ENCODE measurements around the gene TSPAN19. TPM values are rescaled to one million over a fixed set of nuclear protein-coding genes. Genes with fewer than 3 reads are reported as not detected.
A peak's percentile ranks its signal among the peaks of the same experiment; 100 is the strongest.

The TSPAN19 gene
- total and polyA plus RNA-seq, 5 donors, result 0.07 to 0.85 TPM; not detected in 3

- WGBS, result 63% methylated on average over 2 of the region's 2 CpGs
- no peaks in the 10 kb centered on the region for H3K4me1 ChIP-seq (ENCODE audit: control insufficient read depth, insufficient read depth, low read length)
- ATAC-seq (no peak), DNase-seq (no peak)
- H3K27me3 ChIP-seq (ENCODE audit: control insufficient read depth, insufficient read depth), result no peaks in the 10 kb centered on the region
- no peak overlapping the region for H3K27ac ChIP-seq (ENCODE audit: low read length)
- intact Hi-C loops (cut with DNase I), result no loop called here
- no peak overlapping the region for H3K4me3 ChIP-seq (ENCODE audit: low read length)
- no peaks in the 10 kb centered on the region for H3K9me3 ChIP-seq (ENCODE audit: control insufficient read depth, low read length)
Observed at GRCh38 chr12:85000729-85001128, 35.3 kb downstream of the TSPAN19 start.

- H3K27ac ChIP-seq (ENCODE audit: low read length), result no peak overlapping the region
- DNase-seq (no peak), ATAC-seq (no peak)
- peaks cover 1% of the 10 kb centered on the region for H3K9me3 ChIP-seq (ENCODE audit: control insufficient read depth, low read length)
- intact Hi-C loops (cut with DNase I), result no loop called here
- no peaks in the 10 kb centered on the region for H3K27me3 ChIP-seq (ENCODE audit: control insufficient read depth, insufficient read depth)
- H3K4me1 ChIP-seq (ENCODE audit: control insufficient read depth, insufficient read depth, low read length), result no peaks in the 10 kb centered on the region
- no peak overlapping the region for H3K4me3 ChIP-seq (ENCODE audit: low read length)
Observed at GRCh38 chr12:84998341-84998740, 37.7 kb downstream of the TSPAN19 start.

- H3K9me3 ChIP-seq (ENCODE audit: control insufficient read depth, low read length), result peaks cover 1% of the 10 kb centered on the region
- no peak for ATAC-seq
- DNase-seq, result no peak
- H3K27ac ChIP-seq (ENCODE audit: low read length), result no peak overlapping the region
- intact Hi-C loops (cut with DNase I), result no loop called here
- no peaks in the 10 kb centered on the region for H3K27me3 ChIP-seq (ENCODE audit: control insufficient read depth, insufficient read depth)
- no peaks in the 10 kb centered on the region for H3K4me1 ChIP-seq (ENCODE audit: control insufficient read depth, insufficient read depth, low read length)
- WGBS, result 78% methylated on average over 1 of the region's 1 CpG
- no peak overlapping the region for H3K4me3 ChIP-seq (ENCODE audit: low read length)
Observed at GRCh38 chr12:84996759-84997158, 39.3 kb downstream of the TSPAN19 start.

GRCh38 chr12:84995641-84996040 is 40.4 kb downstream of the TSPAN19 start:
- WGBS, result 79% methylated on average over 2 of the region's 2 CpGs
- Histone ChIP-seq H3K4me3 (ENCODE audit: low read length) (no peak overlapping the region), H3K27me3 (ENCODE audit: control insufficient read depth, insufficient read depth) (no peaks in the 10 kb centered on the region), H3K9me3 (ENCODE audit: control insufficient read depth, low read length) (peaks cover 1% of the 10 kb centered on the region), H3K27ac (ENCODE audit: low read length) (no peak overlapping the region), H3K4me1 (ENCODE audit: control insufficient read depth, insufficient read depth, low read length) (no peaks in the 10 kb centered on the region)
- no peak for ATAC-seq
- intact Hi-C loops (cut with DNase I), result no loop called here
- DNase-seq, result no peak

- Histone ChIP-seq H3K4me3 (ENCODE audit: low read length) (no peak overlapping the region), H3K4me1 (ENCODE audit: control insufficient read depth, insufficient read depth, low read length) (no peaks in the 10 kb centered on the region), H3K27ac (ENCODE audit: low read length) (no peak overlapping the region), H3K9me3 (ENCODE audit: control insufficient read depth, low read length) (peaks cover 1% of the 10 kb centered on the region), H3K27me3 (ENCODE audit: control insufficient read depth, insufficient read depth) (no peaks in the 10 kb centered on the region)
- intact Hi-C loops (cut with DNase I), result no loop called here
- DNase-seq, result no peak
- no peak for ATAC-seq
Observed at GRCh38 chr12:84994426-84994825, 41.7 kb downstream of the TSPAN19 start.

GRCh38 chr12:84986586-84986985 is 49.5 kb downstream of the TSPAN19 start:
- intact Hi-C loops (cut with DNase I), result no loop called here
- ATAC-seq (no peak), DNase-seq (no peak)
- no peaks in the 10 kb centered on the region for H3K9me3 ChIP-seq (ENCODE audit: control insufficient read depth, low read length)
- H3K27me3 ChIP-seq (ENCODE audit: control insufficient read depth, insufficient read depth), result no peaks in the 10 kb centered on the region
- no peak overlapping the region for H3K4me3 ChIP-seq (ENCODE audit: low read length)
- no peaks in the 10 kb centered on the region for H3K4me1 ChIP-seq (ENCODE audit: control insufficient read depth, insufficient read depth, low read length)
- WGBS, result 51% methylated on average over 3 of the region's 3 CpGs
- no peak overlapping the region for H3K27ac ChIP-seq (ENCODE audit: low read length)

GRCh38 chr12:84986117-84986516 is 50.0 kb downstream of the TSPAN19 start:
- 65% methylated on average over 2 of the region's 2 CpGs for WGBS
- intact Hi-C loops (cut with DNase I), result no loop called here
- H3K4me3 ChIP-seq (ENCODE audit: low read length), result no peak overlapping the region
- H3K9me3 ChIP-seq (ENCODE audit: control insufficient read depth, low read length), result no peaks in the 10 kb centered on the region
- DNase-seq (no peak), ATAC-seq (no peak)
- H3K4me1 ChIP-seq (ENCODE audit: control insufficient read depth, insufficient read depth, low read length), result no peaks in the 10 kb centered on the region
- no peaks in the 10 kb centered on the region for H3K27me3 ChIP-seq (ENCODE audit: control insufficient read depth, insufficient read depth)
- no peak overlapping the region for H3K27ac ChIP-seq (ENCODE audit: low read length)

- ATAC-seq, result no peak
- H3K27me3 ChIP-seq (ENCODE audit: control insufficient read depth, insufficient read depth), result no peaks in the 10 kb centered on the region
- H3K4me3 ChIP-seq (ENCODE audit: low read length), result no peak overlapping the region
- H3K9me3 ChIP-seq (ENCODE audit: control insufficient read depth, low read length), result no peaks in the 10 kb centered on the region
- H3K4me1 ChIP-seq (ENCODE audit: control insufficient read depth, insufficient read depth, low read length), result no peaks in the 10 kb centered on the region
- intact Hi-C loops (cut with DNase I), result no loop called here
- DNase-seq, result no peak
- WGBS, result 47% methylated on average over 3 of the region's 3 CpGs
- H3K27ac ChIP-seq (ENCODE audit: low read length), result no peak overlapping the region
Observed at GRCh38 chr12:84983289-84983688, 52.8 kb downstream of the TSPAN19 start.

- no peak overlapping the region for H3K4me3 ChIP-seq (ENCODE audit: low read length)
- H3K27ac ChIP-seq (ENCODE audit: low read length), result no peak overlapping the region
- intact Hi-C loops (cut with DNase I), result no loop called here
- no peaks in the 10 kb centered on the region for H3K27me3 ChIP-seq (ENCODE audit: control insufficient read depth, insufficient read depth)
- H3K4me1 ChIP-seq (ENCODE audit: control insufficient read depth, insufficient read depth, low read length), result no peaks in the 10 kb centered on the region
- no peaks in the 10 kb centered on the region for H3K9me3 ChIP-seq (ENCODE audit: control insufficient read depth, low read length)
- WGBS, result 72% methylated on average over 1 of the region's 1 CpG
- no peak for DNase-seq
- ATAC-seq, result no peak
Observed at GRCh38 chr12:84982888-84983287, 53.2 kb downstream of the TSPAN19 start.

GRCh38 chr12:84978921-84979320 is 57.2 kb downstream of the TSPAN19 start:
- intact Hi-C loops (cut with DNase I), result no loop called here
- no peak for ATAC-seq
- Histone ChIP-seq H3K27me3 (ENCODE audit: control insufficient read depth, insufficient read depth) (no peaks in the 10 kb centered on the region), H3K27ac (ENCODE audit: low read length) (no peak overlapping the region), H3K4me3 (ENCODE audit: low read length) (no peak overlapping the region), H3K4me1 (ENCODE audit: control insufficient read depth, insufficient read depth, low read length) (no peaks in the 10 kb centered on the region), H3K9me3 (ENCODE audit: control insufficient read depth, low read length) (no peaks in the 10 kb centered on the region)
- DNase-seq, result no peak
- 35% methylated on average over 1 of the region's 1 CpG for WGBS

GRCh38 chr12:84976133-84976532 is 59.9 kb downstream of the TSPAN19 start:
- Histone ChIP-seq H3K27ac (ENCODE audit: low read length) (no peak overlapping the region), H3K27me3 (ENCODE audit: control insufficient read depth, insufficient read depth) (no peaks in the 10 kb centered on the region), H3K4me3 (ENCODE audit: low read length) (no peak overlapping the region), H3K9me3 (ENCODE audit: control insufficient read depth, low read length) (no peaks in the 10 kb centered on the region), H3K4me1 (ENCODE audit: control insufficient read depth, insufficient read depth, low read length) (no peaks in the 10 kb centered on the region)
- intact Hi-C loops (cut with DNase I), result no loop called here
- WGBS, result 88% methylated on average over 3 of the region's 3 CpGs
- peak in 1 of 3 donors; percentile 41 for DNase-seq
- no peak for ATAC-seq

GRCh38 chr12:84974155-84974815 is 61.8 kb downstream of the TSPAN19 start:
- WGBS, result 95% methylated on average over 2 of the region's 2 CpGs
- intact Hi-C loops (cut with DNase I), result no loop called here
- no peak for DNase-seq
- no peaks in the 10 kb centered on the region for H3K4me1 ChIP-seq (ENCODE audit: control insufficient read depth, insufficient read depth, low read length)
- H3K4me3 ChIP-seq (ENCODE audit: low read length), result no peak overlapping the region
- no peak for ATAC-seq
- no peaks in the 10 kb centered on the region for H3K9me3 ChIP-seq (ENCODE audit: control insufficient read depth, low read length)
- no peaks in the 10 kb centered on the region for H3K27me3 ChIP-seq (ENCODE audit: control insufficient read depth, insufficient read depth)
- no peak overlapping the region for H3K27ac ChIP-seq (ENCODE audit: low read length)

Data from right cardiac atrium (tissue), 5 donors.